Prostate gland (tissue), 2 donors: Measurements from ENCODE around the gene LGR6. TPM values are rescaled to one million over a fixed set of nuclear protein-coding genes. Genes with fewer than 3 reads are reported as not detected.
"Not testable (repeated sequence)": the region's sequence is repeated elsewhere in the genome, so short reads cannot be mapped to it uniquely, and the experiment has no call there.

ENCODE experiments used
- DNase-seq: peaks from one replicate; pipeline ENCODE4 v3.0.0-alpha.2; 2019; ENCODE audit warnings: low spot score
- H3K27ac ChIP-seq, 2 donors: fragments of 200-600 bp; sonication (generic); 2 replicates each; pipeline ENCODE4 v1.5.1; 2017 to 2019
- H3K27me3 ChIP-seq: fragments of 200-600 bp; sonication (generic); replicated peaks from 2 replicates; pipeline ENCODE4 v1.5.1; 2019; ENCODE audit not compliant: insufficient read depth
- H3K36me3 ChIP-seq, 2 donors: fragments of 200-600 bp; sonication (generic); 1 replicate in 1 of 2; 2 replicates in 1 of 2; pipeline versions ENCODE4 v1.5.1 to v1.8.1; 2017 to 2019
- H3K4me1 ChIP-seq: fragments of 200-600 bp; sonication (generic); replicated peaks from 2 replicates; pipeline ENCODE4 v1.5.1; 2019
- H3K4me3 ChIP-seq, 2 donors: fragments of 200-600 bp; sonication (generic); 2 replicates each; pipeline ENCODE4 v1.5.1; 2017 to 2019
- H3K9me3 ChIP-seq: fragments of 200-600 bp; sonication (generic); 2 replicates; pipeline ENCODE4 v1.5.1; 2017
- CTCF ChIP-seq, 4 experiments: fragments of 200-600 bp in 2 of 4; fragments of 450-650 bp in 2 of 4; sonication (generic) in 2 of 4; IDR thresholded peaks; 1 replicate in 3 of 4; 2 replicates in 1 of 4; pipeline ENCODE4 v1.5.1; 2016 to 2019; ENCODE audit warnings: antibody characterized with exemption in 4 of 4, mild to moderate bottlenecking in 2 of 4, moderate library complexity in 2 of 4
- POLR2A ChIP-seq: fragments of 450-650 bp; IDR thresholded peaks from one replicate; pipeline ENCODE4 v1.6.1; 2016; ENCODE audit warnings: antibody characterized with exemption, mild to moderate bottlenecking
- POLR2AphosphoS5 ChIP-seq: sonication (generic); formaldehyde crosslinking; IDR thresholded peaks from one replicate; pipeline ENCODE4 v1.6.1; 2017; ENCODE audit warnings: antibody characterized with exemption
- WGBS: methylation state at CpG from one replicate; pipeline ENCODE4 v1.1.5; 2018; 5-methylcytosine and 5-hydroxymethylcytosine counted together
- intact Hi-C: fragments of 100-400 bp; cut with DNase I; formaldehyde crosslinking; loops from one replicate; pipeline ENCODE4 v1.14.2; 2022
- total RNA-seq, 2 donors: library from RNA; depleted of rRNA; stranded (reverse); fragments of >200 nt; gene quantifications; one replicate each; pipeline ENCODE4 v1.1.0, GENCODE V29; 2016

The LGR6 gene
- total RNA-seq, 2 donors from 2014 or later = 8.0 to 25.6 TPM

- Histone ChIP-seq H3K27ac (no peak overlapping the region), H3K4me1 (no peaks in the 10 kb centered on the region)
- intact Hi-C loops = no loop called here
Observed at GRCh38 chr1:202165942-202166843, 27.4 kb upstream of the LGR6 start.

GRCh38 chr1:202167054-202167453, 26.5 kb upstream of the LGR6 start:
- H3K27ac ChIP-seq, DNase-seq, intact Hi-C loops, H3K4me1 ChIP-seq, H3K4me3 ChIP-seq, H3K27me3 ChIP-seq, H3K9me3 ChIP-seq, H3K36me3 ChIP-seq: not testable (repeated sequence)
- WGBS = 78% methylated on average over 13 of the region's 13 CpGs

More at GRCh38 chr1:202165942-202166843, 27.4 kb upstream of the LGR6 start:
- TF ChIP-seq CTCF (IDR thresholded peaks at IDR 0.05) (no peak), POLR2A (no peak), POLR2AphosphoS5 (no peak)
- 88% methylated on average over 9 of the region's 9 CpGs for WGBS
- Histone ChIP-seq H3K27me3 (no peaks in the 10 kb centered on the region), H3K4me3 (no peak overlapping the region), H3K36me3 (no peaks in the 10 kb centered on the region), H3K9me3 (no peaks in the 10 kb centered on the region)
- DNase-seq = no peak

- intact Hi-C loops = no loop called here
- TF ChIP-seq POLR2AphosphoS5 (no peak), CTCF (IDR thresholded peaks at IDR 0.05) (no peak), POLR2A (no peak)
- no peak overlapping the region for H3K27ac ChIP-seq
- no peaks in the 10 kb centered on the region for H3K4me1 ChIP-seq
- H3K4me3 ChIP-seq = no peak overlapping the region
- H3K36me3 ChIP-seq = no peaks in the 10 kb centered on the region
- H3K27me3 ChIP-seq = no peaks in the 10 kb centered on the region
- 24% methylated on average over 18 of the region's 18 CpGs for WGBS
- no peaks in the 10 kb centered on the region for H3K9me3 ChIP-seq
- no peak for DNase-seq
Observed at GRCh38 chr1:202167708-202168415, 25.7 kb upstream of the LGR6 start.

- TF ChIP-seq POLR2AphosphoS5 = no peak
- no peak for TF ChIP-seq POLR2A
- TF ChIP-seq CTCF (IDR thresholded peaks at IDR 0.05) = no peak
- intact Hi-C loops = no loop called here
- no peak overlapping the region for H3K27ac ChIP-seq
- no peak for DNase-seq
- no peaks in the 10 kb centered on the region for H3K9me3 ChIP-seq
- H3K4me1 ChIP-seq = no peaks in the 10 kb centered on the region
- 91% methylated on average over 7 of the region's 7 CpGs for WGBS
- no peak overlapping the region for H3K4me3 ChIP-seq
- no peaks in the 10 kb centered on the region for H3K27me3 ChIP-seq
- H3K36me3 ChIP-seq = no peaks in the 10 kb centered on the region
Observed at GRCh38 chr1:202168861-202169260, 24.7 kb upstream of the LGR6 start.

GRCh38 chr1:202170726-202171125, 22.9 kb upstream of the LGR6 start:
- Histone ChIP-seq H3K36me3 (no peaks in the 10 kb centered on the region), H3K9me3 (no peaks in the 10 kb centered on the region), H3K4me3 (no peak overlapping the region), H3K4me1 (no peaks in the 10 kb centered on the region), H3K27me3 (no peaks in the 10 kb centered on the region), H3K27ac (no peak overlapping the region)
- TF ChIP-seq POLR2AphosphoS5 (no peak), CTCF (IDR thresholded peaks at IDR 0.05) (no peak), POLR2A (no peak)
- DNase-seq = no peak
- 87% methylated on average over 6 of the region's 6 CpGs for WGBS
- intact Hi-C loops = no loop called here
